NCI-H510A (cell line): ENCODE data around the gene FAM240B.

Source experiments
- DNase-seq: peaks from one replicate; lab custom pipeline; 2025; lab: John Stamatoyannopoulos, UW

The FAM240B gene

DNA sequence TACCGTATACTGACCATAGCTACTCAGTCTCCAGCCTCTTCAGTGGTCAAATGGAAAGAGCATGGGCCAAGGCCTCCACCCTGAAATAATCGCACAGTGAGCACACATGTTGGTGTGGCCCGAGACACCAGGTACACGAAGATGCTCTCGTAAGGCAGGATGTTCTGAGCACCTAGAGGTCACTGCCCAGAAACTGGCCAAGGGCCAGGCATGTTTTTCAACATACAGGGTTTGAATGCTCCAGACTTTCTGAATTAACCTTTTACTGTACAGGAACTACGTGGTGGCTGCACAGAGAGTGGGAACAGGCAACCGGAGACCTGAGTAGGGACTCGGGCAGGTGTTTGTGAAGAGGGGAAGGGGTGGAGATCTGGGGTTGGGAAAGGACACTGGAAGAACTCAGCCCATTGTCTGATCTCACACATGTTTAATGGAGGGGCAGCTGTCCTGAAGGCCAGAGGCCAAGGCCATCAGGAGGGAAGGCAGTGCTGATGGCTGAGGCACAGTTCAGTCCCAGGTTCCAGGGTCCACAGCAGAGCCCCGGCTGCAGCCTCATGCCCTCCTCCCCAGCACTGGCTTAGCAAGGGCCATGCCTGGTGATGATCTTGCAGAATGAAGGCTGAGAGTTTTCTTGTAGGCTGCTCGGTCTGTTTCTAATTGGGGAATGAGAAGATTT, 51.0 kb downstream of the FAM240B start:
- no peak for DNase-seq

DNA sequence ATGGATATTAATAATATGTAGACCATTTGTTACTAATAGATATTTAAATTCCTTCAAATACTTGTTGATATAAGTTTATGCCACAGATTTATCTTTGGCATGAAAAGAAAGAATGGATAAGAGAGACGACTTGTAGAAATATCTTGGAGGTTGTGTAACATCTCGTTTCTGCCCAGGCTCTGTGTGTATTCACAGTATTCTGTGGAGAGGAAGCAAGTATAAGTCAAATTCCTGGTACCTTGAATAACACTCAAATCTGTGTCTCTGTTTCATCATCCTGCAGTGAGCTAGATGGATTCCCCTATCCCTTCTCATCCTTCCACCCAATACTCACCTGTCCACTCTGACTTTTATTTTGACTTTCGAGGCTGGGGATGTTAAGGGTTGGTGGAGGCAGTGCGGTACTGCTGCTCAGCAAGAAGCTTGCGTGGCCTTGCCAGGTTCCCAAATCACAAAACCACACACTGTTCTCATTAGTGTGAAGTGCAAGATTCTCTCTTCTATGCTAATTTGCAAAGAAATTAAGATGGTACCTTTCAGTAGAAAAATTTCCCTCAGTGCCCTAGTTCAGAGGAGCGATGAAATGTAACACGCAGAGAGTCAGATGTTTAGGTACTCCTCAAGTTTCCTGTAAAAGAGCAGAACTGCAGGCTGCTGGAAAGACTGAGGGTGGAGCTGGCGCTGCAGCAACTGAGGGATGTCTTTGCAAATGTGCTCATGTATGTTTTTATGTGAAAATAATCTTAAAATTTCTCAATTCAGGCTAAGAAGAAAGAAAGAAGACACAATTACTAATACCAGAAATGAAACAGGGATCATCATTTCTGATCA, 57.0 kb downstream of the FAM240B start:
- no peak for DNase-seq

DNA sequence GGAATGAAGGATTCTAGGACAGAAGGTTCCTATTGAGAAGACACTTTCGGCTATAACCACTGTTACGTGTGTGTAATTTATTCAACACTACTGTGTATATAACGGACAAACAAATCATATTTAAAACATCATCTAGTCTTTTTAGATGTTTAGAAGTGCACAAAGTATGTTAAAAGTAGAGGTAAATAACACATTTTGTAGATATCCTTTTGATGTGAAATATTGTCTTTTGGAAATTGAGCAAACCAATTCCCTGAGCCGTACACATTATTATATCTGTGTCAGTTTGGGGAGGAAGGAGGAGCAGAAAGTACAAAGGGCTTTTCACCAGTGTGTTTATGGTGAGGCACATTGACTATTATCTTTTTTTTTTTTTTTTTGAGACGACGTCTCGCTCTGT, 60.4 kb downstream of the FAM240B start:
- DNase-seq = no peak

DNA sequence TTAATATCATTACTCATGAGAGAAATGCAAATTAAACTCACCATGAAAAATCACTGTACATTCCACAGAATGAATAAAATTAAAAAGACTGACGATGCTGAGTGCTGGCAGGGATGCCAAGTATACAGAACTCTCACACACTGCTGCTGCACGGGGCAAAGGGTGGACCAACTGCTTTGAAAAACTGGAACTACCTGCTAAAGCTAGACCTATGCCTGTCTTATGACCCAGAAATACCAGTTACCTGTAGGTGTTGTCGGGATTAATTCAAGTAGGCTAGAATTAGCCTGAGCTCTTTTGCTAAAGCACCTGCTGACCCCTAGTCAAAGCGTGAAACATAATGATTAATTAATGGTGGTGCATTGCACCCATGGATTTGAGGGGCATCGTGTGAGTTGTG, 63.0 kb downstream of the FAM240B start:
- DNase-seq = no peak

DNA sequence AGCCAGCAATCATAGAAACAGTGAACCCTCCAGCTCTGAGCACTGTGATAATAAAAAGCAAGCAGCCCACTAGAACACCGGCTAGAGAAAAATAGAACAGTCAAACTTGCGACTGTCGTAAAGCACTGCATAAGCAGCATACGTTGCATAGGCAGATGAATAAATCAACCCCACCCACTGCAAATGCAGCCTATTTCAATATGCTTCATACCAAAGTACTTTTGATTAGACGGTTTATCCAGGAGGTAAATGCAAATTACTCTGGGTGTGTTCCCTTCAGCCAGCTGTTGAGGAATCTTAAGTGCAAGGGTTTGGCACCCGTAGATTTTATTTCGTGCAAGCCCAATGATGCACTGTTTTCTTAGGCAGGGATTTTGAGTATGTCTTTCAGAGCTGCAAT, 67.4 kb downstream of the FAM240B start:
- DNase-seq = no peak

DNA sequence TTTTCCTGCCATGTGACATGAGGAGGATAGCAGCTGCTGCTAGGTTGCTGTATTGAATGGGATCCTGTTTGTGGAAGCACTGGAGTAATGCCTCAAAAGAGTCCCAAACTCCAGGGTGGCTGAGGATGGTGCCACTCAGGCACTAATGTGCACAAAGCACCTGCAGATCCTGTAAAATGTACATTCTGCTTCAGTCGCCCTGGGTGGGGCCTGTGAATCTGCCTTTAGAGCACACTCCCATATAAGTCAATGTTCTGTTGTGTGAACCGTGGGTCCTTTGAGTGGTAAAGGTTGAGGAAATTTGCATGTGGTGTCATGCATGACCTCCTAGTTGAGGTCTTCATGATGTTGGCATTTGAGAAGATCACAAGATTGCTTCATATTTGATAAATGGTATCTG, 67.9 kb downstream of the FAM240B start:
- DNase-seq = no peak

DNA sequence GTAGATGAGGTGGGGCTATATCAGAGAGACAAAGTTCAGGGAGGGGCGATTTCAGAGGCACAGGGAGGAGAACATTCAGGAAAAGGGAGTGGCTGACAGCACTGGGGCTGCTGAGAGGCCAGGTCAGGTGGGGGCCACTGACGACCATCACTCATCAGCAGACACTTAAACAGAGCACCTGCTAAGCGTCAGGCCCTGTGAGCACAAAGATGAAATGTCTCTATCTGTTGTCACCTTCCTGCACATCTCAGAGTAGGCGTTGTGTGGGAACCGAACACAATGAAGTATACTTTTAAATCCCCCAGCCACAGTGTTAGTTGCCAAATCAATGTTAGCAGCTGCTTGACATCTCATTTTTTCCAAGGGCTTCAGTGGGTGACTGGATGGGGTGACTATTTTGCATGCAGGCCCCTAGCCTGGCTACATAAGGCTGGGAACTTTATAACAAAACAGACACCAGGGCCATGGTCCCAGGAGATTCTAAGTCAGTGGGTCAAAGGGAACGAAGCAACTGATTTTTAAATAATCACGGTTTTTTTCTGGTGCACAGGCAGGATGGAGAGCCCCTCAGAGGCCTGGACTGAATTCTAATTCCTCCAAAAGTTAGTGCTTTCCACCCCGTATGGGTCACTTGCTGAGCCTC, 68.4 kb downstream of the FAM240B start:
- DNase-seq = no peak

DNA sequence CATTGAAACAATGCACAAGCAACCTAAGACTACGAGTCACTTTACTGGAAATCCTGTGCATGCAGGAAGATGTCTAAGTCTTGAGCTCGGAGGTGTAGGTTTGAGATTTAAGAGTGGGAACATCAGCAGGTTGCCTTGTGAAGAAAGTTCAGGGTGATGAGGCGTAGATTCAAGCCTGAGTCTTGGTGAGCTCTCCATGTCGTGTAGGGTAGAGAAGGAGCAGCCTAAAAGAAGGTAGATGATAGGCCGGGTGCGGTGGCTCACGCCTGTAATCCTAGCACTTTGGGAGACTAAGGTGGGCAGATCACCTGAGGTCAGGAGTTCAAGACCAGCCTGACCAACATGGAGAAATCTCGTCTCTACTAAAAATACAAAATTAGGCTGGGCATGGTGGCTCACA, 69.4 kb downstream of the FAM240B start:
- no peak for DNase-seq

DNA sequence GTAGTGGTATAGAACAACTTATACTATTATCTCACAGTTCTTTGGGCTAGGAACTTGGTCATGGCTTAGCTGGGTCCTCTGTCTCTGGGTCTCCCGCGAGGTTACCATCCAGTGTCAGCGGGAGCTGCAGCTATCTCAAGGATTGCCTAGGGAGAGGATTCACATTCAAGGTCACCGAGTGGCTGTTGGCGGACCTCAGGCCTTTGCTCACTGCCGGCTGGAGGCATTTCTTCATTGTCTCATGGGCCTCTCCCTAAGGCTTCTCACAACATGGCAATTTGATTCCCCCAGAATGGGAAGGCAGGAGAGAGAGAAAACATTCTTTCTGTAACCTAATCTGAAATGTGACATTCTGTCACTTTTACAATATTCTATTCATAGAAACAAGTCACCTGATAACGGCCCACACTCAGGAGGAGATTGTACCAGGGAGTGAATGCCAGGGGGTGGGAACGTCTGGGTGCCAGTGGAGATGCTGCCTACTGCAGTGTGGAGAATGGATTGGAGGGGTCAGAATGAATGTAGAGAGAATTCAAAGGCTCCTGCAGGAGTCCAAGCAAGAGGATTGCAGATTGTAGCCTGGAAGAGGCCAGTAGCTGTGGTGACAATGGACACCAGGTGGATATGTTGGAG, 70.1 kb downstream of the FAM240B start:
- no peak for DNase-seq

DNA sequence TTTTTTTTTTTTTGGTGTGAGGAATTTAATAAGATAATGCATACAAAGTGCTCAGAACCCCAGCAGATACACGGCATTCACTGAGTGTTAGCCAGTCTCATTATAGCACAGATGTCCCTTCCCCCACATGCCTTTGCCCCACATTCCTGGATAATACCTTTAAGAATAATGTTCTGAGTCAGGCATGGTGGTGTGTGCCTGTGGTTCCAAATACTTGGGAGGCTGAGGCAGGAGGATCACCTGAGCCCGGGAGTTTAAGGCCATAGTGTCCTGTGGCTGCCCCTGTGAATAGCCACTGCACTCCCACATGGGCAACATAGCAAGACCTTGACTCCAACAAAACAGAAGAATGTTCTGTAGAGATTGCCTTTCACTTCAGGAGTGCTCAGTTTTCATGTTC, 75.3 kb downstream of the FAM240B start:
- DNase-seq = no peak
